Lower lobe of right lung (tissue), 2 donors: Measurements from ENCODE around the gene UFD1. TPM values are rescaled to one million over a fixed set of nuclear protein-coding genes. Genes with fewer than 3 reads are reported as not detected.

Experiments
- ATAC-seq, 2 donors: fragments of 200-7000 bp; cut with Tn5 transposase; one replicate each; pipeline ENCODE4 v1.9.1; 2020 to 2022; ENCODE audit warnings: mild to moderate bottlenecking in 2 of 2, moderate library complexity in 2 of 2
- DNase-seq: peaks from one replicate; pipeline ENCODE4 v3.0.0-alpha.2; 2020
- H3K27ac ChIP-seq: fragments of 200-600 bp; one replicate; pipeline ENCODE4 v1.8.0; 2022
- H3K27me3 ChIP-seq: fragments of 200-600 bp; one replicate; pipeline ENCODE4 v1.8.0; 2022; ENCODE audit warnings: low read depth
- H3K36me3 ChIP-seq: fragments of 200-600 bp; one replicate; pipeline ENCODE4 v1.8.0; 2022; ENCODE audit warnings: mild to moderate bottlenecking
- H3K4me1 ChIP-seq: fragments of 200-600 bp; one replicate; pipeline ENCODE4 v1.8.0; 2022
- H3K4me3 ChIP-seq: fragments of 200-600 bp; one replicate; pipeline ENCODE4 v1.8.0; 2022; ENCODE audit warnings: mild to moderate bottlenecking
- H3K9me3 ChIP-seq: fragments of 200-600 bp; one replicate; pipeline ENCODE4 v1.8.0; 2022
- intact Hi-C: fragments of 100-400 bp; cut with DNase I; formaldehyde crosslinking; loops from one replicate; pipeline ENCODE4 v1.11.0; 2022
- total RNA-seq: library from RNA; stranded (reverse); fragmentation: NEBNext Ultra II Directional; extraction: Animal tissue kit (Norgen Biotek cat#: 25700); gene quantifications from one replicate; pipeline ENCODE4 v1.2.1, GENCODE V29; 2021
- TF ChIP-seq, protein P1 (sequence below): fragments of 200-600 bp; IDR thresholded peaks from one replicate; pipeline ENCODE4 v1.8.0; 2022; ENCODE audit warnings: antibody characterized with exemption, mild to moderate bottlenecking
- donor health status: DM: no; HTN: yes; CAD: no; lungs with severe emphysema.

The UFD1 gene
- total RNA-seq, 1 donor from 2014 or later = 36.7 TPM

- no peak for DNase-seq
- Histone ChIP-seq H3K27me3 (no peaks in the 10 kb centered on the region), H3K27ac (peak overlapping the region; percentile 99), H3K9me3 (no peaks in the 10 kb centered on the region), H3K36me3 (peaks cover 23% of the 10 kb centered on the region), H3K4me1 (peaks cover 28% of the 10 kb centered on the region), H3K4me3 (peak overlapping the region; percentile 98)
- TF ChIP-seq, protein P1, sequence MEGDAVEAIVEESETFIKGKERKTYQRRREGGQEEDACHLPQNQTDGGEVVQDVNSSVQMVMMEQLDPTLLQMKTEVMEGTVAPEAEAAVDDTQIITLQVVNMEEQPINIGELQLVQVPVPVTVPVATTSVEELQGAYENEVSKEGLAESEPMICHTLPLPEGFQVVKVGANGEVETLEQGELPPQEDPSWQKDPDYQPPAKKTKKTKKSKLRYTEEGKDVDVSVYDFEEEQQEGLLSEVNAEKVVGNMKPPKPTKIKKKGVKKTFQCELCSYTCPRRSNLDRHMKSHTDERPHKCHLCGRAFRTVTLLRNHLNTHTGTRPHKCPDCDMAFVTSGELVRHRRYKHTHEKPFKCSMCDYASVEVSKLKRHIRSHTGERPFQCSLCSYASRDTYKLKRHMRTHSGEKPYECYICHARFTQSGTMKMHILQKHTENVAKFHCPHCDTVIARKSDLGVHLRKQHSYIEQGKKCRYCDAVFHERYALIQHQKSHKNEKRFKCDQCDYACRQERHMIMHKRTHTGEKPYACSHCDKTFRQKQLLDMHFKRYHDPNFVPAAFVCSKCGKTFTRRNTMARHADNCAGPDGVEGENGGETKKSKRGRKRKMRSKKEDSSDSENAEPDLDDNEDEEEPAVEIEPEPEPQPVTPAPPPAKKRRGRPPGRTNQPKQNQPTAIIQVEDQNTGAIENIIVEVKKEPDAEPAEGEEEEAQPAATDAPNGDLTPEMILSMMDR = no peak
- intact Hi-C loops = no loop called here
- ATAC-seq = no peak
Observed at GRCh38 chr22:19478045-19478900, 720 bp downstream of the UFD1 start.

DNA sequence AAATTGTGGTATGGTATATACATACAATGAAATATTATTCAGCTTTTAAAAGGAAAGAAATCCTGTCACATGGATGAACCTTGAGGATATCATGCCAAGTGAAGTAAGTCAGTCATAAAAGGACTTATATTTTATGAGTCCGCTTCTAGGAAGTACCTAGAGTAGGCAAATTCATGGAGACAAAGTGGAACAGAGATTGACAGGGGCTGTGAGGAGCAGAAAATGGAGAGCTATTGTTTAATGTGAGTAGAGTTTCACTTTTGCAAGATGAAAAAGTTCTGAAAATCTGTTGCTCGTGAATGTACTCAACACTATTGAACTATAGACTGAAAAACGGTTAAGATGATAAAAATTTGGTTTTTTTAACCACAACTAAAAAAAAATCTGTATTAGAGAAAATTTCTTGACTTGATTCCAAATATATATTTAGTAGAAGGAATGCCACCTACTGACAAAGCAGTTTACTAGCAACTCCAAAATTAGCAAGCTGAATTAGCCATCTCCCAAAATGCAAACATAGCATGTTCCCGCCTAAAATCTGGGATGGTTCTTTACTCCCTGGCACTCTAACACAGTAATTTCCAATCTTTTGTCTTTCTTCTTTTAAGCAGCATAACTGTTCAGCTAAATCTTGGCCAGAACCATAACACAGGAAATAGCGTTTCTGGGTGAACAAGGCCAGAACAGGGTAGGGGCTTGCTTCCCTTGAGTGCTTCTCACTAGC, 1.5 kb downstream of the UFD1 start:
- Histone ChIP-seq H3K36me3 (peaks cover 31% of the 10 kb centered on the region), H3K4me1 (peaks cover 28% of the 10 kb centered on the region), H3K27me3 (no peaks in the 10 kb centered on the region), H3K9me3 (no peaks in the 10 kb centered on the region), H3K27ac (peak overlapping the region; percentile 99), H3K4me3 (peak overlapping the region; percentile 98)
- intact Hi-C loops = no loop called here
- DNase-seq = no peak
- ATAC-seq = no peak
- TF ChIP-seq, protein P1 = peak; percentile 17

DNA sequence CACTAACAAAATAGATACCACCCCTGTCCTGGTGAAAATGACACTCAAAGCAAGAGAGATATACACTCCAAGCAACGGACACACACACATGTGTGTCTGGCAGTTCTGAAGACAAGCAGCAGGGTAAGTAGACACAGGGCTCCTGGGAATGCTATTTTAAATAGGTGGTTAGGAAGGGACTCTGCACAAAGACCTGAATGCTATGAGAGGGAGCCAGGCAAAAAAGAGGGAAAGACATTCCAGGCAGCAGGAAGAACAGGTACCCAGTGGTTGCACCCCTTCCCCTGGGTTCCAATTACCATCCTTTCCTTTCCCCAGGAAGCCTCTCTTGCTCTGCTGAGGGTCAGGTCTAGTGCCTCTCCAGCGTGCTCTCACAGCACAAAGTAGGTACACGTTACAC, 3.0 kb downstream of the UFD1 start:
- no peak overlapping the region for H3K4me3 ChIP-seq
- intact Hi-C loops = no loop called here
- peaks cover 28% of the 10 kb centered on the region for H3K4me1 ChIP-seq
- no peaks in the 10 kb centered on the region for H3K27me3 ChIP-seq
- peaks cover 46% of the 10 kb centered on the region for H3K36me3 ChIP-seq
- no peaks in the 10 kb centered on the region for H3K9me3 ChIP-seq
- no peak overlapping the region for H3K27ac ChIP-seq
- ATAC-seq (no peak), DNase-seq (no peak)
- TF ChIP-seq, protein P1 = no peak

DNA sequence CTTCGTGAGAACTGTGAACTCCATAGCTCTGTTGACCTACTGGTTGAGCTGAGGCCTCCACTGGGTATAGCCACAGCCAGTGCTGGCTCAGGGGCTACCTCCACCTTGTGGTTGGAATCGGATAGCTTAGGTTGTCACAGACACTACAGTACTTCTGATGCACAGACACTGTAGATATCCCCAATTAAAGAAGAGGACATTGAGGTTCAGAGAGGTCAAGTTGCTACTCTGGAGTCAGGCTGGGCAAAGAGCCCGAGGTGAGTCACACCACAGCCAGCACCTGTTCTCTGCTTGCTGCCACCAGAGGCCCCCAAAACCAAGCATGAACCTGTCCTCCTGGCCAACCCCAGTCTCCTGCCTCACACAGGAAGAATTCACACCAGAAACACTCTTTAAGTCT, 5.4 kb downstream of the UFD1 start:
- H3K4me1 ChIP-seq = peaks cover 23% of the 10 kb centered on the region
- intact Hi-C loops = no loop called here
- TF ChIP-seq, protein P1 = no peak
- DNase-seq (no peak), ATAC-seq (no peak)
- no peaks in the 10 kb centered on the region for H3K9me3 ChIP-seq
- peaks cover 70% of the 10 kb centered on the region for H3K36me3 ChIP-seq
- no peaks in the 10 kb centered on the region for H3K27me3 ChIP-seq
- H3K4me3 ChIP-seq = no peak overlapping the region
- H3K27ac ChIP-seq = no peak overlapping the region

DNA sequence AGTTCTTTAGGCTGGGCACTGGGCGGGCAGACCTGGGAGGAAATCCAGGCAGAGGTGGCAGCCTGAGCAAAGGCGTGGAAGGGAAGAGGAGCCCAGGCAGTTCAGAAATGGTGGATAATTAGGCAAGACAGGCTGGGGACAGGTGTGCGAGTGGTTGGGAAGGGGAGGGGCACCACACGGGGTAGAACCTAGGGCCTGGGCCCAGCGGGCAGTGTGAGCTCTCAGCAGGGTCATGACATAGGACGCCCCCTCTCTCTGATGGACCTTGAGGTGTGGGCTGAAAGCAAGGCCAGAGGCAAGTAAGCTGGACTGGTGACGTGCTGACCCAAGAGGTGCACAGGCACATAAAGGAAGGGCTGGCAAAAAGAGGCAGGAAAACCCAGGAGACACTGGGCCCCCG, 6.8 kb downstream of the UFD1 start:
- no peak overlapping the region for H3K27ac ChIP-seq
- H3K27me3 ChIP-seq = no peaks in the 10 kb centered on the region
- ATAC-seq (no peak), DNase-seq (no peak)
- intact Hi-C loops = no loop called here
- H3K4me1 ChIP-seq = peaks cover 13% of the 10 kb centered on the region
- TF ChIP-seq, protein P1 = no peak
- H3K4me3 ChIP-seq = no peak overlapping the region
- H3K9me3 ChIP-seq = no peaks in the 10 kb centered on the region
- H3K36me3 ChIP-seq = peaks cover 84% of the 10 kb centered on the region
